Stimulated activated CD8-positive, alpha-beta memory T cell treated with anti-CD3 and anti-CD28 coated beads, Interleukin-4, amount 100 ng/mL, for 4 hours (primary cell): Measurements from ENCODE around the gene EXOC4.
"Not testable (repeated sequence)": the region's sequence is repeated elsewhere in the genome, so short reads cannot be mapped to it uniquely, and the experiment has no call there.

Experiments used
- DNase-seq, 2 donors: peaks; one replicate each; pipeline ENCODE4 v3.0.0-alpha.2; 2020; ENCODE audit warnings: low read depth in 2 of 2, low spot score in 1 of 2

EXOC4 gene

DNA sequence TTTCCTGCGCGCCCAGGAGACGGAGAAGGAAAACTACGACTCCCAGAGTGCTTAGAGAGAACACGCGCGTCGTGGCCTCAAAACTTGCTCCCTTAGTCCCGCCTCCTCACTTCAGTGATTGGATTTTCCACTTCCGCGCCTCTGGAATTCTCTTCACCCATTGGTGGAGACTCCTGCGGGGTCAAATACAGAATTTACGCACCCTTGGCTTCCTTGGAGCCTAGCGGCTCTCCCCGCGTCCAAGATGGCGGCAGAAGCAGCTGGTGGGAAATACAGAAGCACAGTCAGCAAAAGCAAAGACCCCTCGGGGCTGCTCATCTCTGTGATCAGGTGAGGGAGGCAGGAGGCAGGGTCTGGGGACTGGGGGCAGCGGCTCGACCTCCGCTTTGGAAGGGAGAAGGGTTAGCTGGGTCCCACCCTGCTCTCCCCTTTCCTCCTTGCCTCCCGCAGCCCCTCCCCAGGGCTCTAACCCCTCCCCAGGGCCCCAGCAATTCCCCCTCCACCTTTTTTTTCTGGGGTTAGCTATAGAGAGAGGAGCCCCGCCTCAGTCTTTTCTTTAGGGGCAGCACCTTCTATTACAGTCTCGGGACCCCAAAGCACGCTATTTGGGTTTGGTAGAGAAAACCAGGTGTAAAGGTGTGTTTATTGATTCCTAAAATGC lies at the start of gene EXOC4:
Gene EXOC4, plus strand, starts transcription at position 221 of the 661 bp plus-strand sequence.
- peak; percentile 80 to 81 for DNase-seq

DNA sequence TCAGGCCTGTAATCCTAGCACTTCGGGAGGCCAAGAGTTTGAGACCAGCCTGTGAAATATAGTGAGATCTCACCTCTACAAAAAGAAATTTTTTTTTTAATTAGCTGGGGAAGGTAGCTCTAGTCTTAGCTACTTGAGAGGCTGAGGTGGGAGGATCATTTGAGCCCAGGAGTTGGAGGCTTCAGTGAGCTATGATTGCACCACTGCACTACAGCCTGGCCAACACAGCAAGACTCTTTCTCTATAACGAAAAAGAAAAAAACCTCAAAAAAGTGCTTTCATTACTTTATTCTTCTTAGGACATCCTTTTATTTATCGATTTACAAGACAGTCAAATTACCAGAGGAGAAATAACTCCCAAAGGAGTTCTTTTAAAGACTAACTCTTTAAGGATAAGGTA lies 49.4 kb upstream of the EXOC4 start:
- DNase-seq, result no peak

DNA sequence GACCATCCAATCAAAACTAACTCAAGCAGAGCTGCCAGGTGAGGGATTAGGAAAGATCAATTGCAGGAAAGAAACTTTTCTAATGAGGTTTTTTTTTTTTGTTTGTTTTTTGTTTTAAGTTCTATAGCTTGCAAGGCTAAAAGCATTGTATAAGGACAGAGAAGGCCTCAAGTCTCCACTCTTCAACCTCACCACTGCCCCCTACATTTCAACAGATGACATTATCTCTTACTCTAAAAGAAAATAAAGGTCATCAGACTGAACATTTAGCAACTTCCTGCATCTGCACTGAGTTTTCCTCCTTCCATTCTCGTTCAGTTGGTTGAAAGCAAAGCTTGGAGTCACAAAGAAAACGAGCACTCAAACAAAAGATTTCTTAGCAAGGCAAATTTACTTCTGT lies 45.2 kb upstream of the EXOC4 start:
- no peak for DNase-seq

DNA sequence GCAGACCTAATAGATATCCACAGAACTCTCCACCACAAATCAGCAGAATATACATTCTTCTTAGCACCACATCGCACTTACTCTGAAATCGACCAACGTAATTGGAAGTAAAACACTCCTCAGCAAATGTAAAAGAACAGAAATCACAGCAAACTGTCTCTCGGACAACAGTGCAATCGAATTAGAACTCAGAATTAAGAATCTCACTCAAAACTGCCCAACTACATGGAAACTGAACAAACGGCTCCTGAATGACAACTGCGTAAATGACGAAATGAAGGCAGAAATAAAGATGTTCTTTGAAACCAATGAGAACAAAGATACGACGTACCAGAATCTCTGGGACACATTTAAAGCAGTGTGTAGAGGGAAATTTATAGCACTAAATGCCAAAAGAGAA lies 42.1 kb upstream of the EXOC4 start:
- not testable (repeated sequence) for DNase-seq

DNA sequence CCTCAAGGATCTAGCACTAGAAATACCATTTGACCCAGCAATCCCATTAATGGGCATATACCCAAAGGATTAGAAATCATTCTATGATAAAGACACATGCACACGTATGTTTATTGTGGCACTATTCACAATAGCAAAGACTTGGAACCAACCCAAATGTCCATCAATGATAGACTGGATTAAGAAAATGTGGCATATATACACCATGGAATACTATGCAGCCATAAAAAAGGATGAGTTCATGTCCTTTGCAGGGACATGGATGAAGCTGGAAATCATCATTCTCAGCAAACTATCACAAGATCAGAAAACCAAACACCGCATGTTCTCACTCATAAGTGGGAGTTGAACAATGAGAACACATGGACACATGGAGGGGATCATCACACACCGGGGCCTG lies 39.1 kb upstream of the EXOC4 start:
- DNase-seq, result not testable (repeated sequence)

DNA sequence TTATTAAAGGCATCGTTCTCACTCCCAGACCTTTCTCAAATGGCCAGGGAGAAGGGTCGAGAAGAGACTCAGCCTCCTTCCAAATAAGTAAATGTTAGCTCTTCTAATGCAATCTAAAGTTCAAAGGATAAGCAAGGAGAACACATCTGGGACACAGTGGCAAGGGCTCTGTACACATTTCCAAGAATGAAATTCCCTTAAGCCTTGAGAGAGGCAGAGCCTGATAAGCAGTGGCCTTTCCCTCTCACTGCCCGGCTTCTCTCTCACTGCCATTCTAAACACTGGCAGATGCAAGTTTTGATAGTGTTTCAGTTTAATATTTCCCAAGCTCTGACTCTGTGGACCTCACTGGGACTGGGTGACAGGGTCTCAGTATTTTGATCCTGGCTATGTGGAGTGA lies 35.1 kb upstream of the EXOC4 start:
- no peak for DNase-seq

DNA sequence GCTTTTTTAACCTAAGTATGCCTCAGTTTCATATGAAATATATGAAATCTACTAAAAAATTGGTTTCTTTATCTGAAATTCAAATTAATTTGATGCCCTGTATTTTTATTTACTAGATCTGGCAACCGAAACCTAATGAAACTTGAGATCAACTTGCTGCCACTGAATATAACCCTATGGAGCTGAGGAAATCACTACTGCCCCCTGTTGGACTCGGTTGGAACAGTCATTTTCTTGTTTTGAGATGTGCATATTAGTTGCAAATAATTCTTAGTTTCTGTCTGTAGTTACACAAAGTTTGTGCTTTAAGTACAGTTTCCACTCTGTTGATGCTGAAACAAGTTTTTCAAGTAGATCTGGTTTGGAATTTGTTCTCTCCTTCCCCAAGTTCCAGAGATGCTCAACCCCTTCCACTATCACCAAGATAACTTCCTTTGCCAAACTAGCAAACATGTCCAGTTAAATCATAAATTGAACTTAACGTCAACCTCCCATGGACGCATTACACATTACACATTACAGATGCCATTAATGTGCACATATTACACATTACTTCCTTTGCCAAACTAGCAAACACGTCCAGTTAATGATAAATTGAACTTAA lies 22.2 kb upstream of the EXOC4 start:
- DNase-seq, result peak in 1 of 2 donors; percentile 9

DNA sequence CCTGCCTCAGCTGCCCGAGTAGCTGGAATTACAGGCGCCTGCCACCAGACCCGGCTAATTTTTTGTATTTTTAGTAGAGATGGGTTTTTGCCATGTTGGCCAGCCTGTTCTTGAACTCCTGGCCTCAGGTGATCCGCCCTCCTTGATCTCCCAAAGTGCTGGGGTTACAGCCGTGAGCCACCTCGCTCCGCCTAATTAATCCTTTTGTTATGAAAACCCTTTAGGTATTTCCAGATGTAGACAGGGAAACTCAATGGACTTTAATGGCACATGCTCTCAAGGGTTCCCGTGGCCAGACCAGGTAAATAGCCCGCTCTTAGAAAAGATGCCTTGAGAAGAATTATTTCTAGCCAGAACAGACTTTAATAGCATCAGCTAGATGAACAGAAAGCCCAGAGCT lies 19.7 kb upstream of the EXOC4 start:
- DNase-seq, result no peak

DNA sequence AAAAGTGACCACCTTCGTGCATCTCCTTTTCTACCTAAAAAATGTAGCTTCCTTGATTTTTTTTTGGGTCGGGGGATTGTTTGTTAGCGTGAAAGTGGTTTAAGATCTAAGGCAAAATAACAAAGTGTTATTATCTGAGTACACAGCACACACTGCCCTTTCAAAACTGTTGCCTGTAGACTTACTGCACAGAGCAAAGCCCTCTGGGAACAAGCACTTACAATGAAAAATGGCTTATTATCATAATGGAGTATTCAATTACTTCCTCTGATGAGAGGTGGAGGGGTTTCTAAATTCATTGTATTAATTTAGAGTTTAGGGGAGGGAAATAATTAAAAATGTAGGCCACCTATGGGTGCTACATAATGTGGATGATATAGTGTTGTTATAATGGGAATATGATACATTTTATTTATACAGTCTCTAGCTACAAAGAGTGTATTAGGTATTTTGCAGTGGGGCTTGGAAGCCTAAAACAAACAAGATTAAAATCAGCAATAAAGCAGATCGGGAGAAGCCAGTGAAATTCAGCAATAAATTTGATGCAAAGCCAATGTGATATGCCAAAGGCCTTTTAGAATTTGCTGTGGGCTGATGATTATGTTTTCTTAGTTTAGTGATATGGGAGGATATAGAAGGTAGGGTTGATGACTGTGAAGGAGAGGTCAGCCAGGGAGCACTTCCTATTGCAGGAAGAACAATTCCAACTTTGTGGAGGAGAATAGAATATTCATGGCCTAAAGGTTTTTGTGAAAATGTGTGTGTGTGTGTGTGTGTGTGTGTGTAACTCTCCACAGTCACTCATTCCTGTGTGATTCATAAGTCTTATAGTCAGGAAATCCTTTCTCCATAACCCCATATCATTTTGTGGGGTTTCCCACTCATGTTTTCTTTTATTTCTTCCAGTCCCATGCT lies 17.7 kb upstream of the EXOC4 start:
- DNase-seq, result no peak

DNA sequence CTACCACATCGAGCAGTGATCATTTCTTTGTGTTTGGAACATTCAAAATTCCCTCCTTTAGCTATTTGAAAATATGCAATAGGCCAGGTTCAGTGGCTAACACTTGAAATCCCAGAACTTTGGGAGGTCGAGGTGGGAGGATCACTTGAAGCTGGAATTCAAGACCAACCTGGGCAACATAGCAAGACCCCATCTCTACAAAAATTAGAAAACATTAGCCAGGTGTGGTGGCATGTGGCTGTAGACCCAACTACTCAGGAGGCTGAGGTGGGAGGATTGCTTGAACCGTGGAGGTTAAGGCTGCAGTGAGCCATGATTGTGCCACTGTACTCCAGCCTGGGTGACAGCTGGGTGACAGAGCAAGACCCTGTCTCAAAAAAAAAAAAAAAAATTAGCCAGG lies 15.3 kb upstream of the EXOC4 start:
- no peak for DNase-seq

DNA sequence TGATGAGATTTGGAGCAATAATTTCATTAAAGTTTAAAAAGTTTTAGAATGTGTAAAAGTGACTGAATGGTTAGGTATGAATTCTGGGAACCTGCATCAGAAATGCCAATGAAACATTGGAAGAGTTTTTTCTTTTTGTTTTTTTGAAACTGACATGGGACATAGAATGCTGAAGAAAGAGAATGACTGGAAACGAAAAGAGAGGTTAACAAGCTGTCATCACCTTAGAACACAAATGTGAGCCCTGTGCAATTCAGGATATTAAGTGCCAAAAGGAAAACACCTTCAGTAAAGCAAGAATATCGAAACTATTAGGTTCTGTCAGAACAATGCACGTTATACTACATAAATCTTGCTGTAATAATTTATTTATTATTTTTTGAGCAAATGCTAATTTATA lies 12.6 kb upstream of the EXOC4 start:
- DNase-seq, result no peak

DNA sequence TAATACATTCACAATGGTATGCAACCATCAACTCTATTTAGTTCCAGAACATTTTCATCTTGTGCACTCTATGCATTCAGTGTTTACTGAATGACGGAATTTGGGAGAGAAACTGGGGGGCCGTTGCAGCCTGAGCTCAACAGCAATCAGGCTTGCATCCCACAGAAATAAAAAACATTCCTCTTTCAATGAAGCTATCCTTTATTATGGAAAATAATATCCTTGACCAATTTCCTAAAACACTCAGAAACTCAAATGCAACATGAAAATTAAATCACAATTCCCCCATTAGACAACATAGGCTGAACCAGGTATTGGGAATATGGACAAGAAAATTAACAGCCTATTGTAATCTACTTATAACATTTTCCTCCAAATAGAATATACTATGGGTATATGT lies 6.3 kb upstream of the EXOC4 start:
- DNase-seq, result no peak

DNA sequence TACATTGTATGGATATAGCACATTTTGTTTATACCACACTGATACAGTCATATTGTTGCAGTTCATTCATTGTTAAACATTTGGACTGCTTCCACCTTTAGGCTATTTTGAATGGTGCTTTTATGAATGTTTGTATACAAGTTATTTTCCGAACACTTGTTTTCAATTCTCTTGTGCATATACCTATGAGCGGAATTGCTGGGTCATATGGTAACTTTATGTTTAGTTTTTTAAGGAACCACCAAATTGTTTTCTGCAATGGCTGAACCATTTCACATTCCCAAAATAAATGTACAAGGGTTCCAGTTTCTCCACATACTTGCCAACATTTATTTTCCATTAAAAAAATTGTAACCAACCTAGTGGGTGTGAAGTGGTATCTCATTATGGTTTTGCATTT lies 4.0 kb upstream of the EXOC4 start:
- no peak for DNase-seq

DNA sequence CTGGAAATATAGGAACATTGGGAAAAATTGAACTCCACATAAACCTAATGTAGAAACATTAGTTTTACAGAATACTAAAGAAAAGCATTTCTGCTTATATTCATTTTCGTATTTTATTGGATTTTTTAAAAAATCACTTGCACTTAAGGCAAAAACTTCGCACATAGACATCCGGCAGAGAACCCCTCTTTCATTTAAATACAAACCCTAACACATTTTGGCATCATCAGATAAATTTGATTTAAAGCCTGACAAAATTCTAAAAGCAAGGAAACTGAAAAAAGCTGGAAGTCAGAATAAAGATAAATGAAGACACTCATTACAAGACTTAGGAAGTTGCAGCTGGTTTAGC lies 396 bp upstream of the EXOC4 start:
- no peak for DNase-seq

DNA sequence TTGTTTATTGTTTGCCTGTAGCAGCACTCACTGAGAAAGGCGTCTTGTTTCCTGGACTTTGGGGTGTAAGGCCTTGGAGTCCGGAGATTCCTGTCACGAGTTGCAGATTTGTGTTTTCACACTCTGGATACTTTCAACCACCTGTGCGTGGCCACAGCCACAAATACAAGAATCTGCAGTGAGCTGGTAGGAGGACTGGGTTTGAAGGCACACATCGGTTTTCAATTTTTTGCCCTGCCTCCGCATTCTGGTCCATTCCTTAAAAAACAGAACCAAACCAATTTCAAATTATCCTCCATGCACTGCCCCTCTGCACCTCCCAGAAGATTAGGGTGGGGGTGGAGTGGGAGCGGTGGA lies 619 bp downstream of the EXOC4 start:
- DNase-seq, result no peak

DNA sequence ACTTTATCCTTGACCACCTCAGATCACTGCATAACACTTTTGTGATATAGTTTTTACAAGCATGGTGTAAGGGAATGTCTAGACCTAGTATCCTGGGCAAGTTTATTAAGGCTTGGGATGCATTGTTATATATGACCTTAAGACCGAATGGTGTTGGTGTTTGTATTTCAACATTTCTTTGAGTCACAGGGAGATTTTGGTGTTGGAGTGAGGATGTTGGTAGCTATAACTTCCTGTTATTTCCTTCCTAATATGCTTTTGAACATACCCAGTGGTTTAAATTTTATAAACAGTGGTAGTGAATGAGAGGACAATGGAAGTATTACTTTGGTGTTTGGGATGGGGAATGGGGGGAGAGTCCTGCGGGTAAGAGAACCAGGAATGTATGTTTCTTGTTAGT lies 2.6 kb downstream of the EXOC4 start:
- no peak for DNase-seq

DNA sequence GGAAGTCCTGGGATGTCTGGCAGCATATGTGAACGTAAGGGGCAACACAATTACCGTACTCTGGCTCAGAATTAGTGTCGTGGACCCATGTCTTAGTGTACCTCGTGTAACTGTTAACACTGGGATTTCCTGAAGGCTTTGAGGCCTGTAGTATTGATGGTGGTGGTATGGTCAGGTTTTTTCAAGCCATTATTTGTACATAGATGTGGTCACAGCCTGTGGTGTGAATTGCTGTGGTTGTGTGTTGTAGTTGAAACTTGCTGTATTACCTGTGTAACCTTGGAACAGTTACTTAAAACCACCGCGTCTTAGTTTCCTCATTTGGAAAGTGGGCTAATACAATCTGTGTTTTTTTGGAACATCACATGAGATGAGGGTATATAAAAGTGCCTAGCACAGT lies 5.3 kb downstream of the EXOC4 start:
- no peak for DNase-seq

DNA sequence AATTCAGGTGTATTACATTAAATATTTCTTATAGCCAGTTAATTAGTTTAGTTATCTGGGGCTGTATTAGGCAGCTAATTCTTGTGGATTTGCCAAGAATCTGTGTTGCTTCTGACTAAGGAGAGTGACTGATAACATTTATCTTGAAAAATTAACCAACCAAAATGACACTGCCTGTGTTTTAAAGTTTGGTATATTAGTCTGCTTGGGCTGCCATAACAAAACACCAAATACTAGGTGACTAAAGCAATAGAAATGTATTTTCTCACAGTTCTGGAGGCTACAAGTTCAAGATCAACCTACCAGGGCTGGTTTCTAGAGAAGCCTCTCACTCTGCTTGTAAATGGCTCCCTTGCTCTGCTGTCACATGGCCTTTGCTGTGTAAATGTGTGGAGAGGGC lies 12.9 kb downstream of the EXOC4 start:
- DNase-seq, result no peak

DNA sequence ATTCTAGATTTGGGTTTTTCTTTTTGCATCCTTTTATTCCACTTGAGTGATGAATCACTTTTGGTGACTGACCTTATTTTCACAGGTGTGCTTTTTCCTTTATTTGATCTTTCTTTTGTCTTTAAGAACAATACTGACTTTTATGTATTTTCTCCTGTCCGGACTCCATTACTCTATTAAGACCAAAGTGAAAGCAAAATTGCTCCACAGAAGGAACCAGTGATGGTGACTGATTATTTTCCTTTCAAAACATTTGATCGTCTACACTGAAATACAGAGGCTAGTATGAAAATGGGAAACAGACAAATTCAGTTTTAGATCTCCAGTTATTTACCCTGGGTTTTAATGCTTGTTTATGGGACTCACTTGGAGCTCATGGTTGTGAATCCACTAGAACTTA lies 15.5 kb downstream of the EXOC4 start:
- no peak for DNase-seq

DNA sequence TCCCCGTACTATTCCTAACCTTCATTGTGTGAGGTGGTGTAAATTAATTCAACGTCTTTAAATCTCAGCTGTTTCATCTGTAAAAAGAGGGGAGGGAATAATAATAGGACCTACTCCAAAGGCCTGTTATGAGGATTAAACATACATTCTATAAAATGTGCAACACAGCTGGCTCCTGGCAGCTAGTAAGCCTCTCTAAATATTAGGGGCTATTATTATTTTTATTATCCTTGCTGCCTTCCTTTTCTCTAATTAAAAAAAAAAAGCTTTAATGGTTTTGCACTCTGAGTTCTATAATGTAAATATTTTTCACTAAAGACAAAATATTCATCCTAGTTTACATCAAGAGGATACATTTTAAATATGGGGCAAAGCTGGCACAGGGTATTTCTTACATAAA lies 19.5 kb downstream of the EXOC4 start:
- no peak for DNase-seq

DNA sequence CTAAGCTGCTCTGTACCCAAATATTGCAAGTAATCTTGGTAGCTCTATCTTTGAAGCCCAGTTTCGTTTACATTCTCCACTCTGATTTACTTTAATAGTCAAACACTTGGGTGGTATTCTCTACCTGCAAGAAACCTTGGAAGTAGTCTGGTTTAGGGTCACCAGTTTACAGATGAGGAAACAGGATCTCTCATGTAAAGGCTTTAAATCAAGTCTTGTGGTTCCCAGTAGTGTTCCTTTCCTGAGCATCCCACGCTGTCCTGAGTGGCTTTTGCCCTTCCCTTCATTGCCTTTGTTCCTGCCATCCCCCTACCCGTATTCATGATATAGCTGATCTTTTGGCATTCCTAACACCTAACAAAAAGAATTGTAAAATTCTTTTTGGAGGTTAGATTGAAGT lies 20.3 kb downstream of the EXOC4 start:
- no peak for DNase-seq

DNA sequence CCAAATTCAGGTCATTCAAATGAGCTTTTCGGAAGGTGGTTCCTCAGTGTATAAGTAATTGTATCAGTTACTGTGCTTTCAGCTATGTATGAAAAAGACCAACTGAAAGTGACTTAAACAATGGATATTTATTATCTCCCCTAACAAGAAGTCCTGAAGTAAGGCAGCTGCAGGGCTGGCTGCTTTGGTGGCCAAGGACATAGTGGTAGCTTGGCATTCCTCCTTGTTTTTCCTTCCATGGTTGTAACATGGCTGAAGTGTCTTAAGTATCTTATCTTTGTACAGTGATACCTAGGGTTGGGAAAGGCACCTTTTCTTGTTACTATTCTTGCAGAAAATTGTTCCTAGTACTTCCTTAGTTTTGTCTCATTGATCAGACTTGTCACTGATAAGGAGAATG lies 21.4 kb downstream of the EXOC4 start:
- DNase-seq, result no peak
